Liver (tissue), 9 donors: ENCODE measurements around the gene STXBP6. TPM values are rescaled to one million over a fixed set of nuclear protein-coding genes. Genes with fewer than 3 reads are reported as not detected.

ENCODE experiments used
- DNase-seq: peaks from one replicate; pipeline ENCODE4 v3.0.0-alpha.2; 2017; ENCODE audit warnings: low spot score
- H3K27ac ChIP-seq, 2 donors: one replicate each; pipeline ENCODE4 v1.7.0; 2013; ENCODE audit warnings: inconsistent platforms in 2 of 2, low read length in 2 of 2, control low read depth in 1 of 2, low read depth in 1 of 2, mild to moderate bottlenecking in 1 of 2
- H3K27me3 ChIP-seq, 4 donors: one replicate each; pipeline versions ENCODE4 v1.6.1 to v1.7.0; 2013; ENCODE audit warnings: low read length in 3 of 4, inconsistent platforms in 1 of 4, mild to moderate bottlenecking in 1 of 4, moderate library complexity in 1 of 4; ENCODE audit not compliant: control insufficient read depth in 4 of 4, insufficient read depth in 4 of 4
- H3K36me3 ChIP-seq, 4 donors: one replicate each; pipeline versions ENCODE4 v1.6.1 to v1.7.0; 2013; ENCODE audit warnings: low read length in 3 of 4, mild to moderate bottlenecking in 3 of 4, low read depth in 1 of 4, moderate library complexity in 1 of 4; ENCODE audit not compliant: control insufficient read depth in 4 of 4, insufficient read depth in 3 of 4
- H3K4me1 ChIP-seq, 4 donors: one replicate each; pipeline versions ENCODE4 v1.6.1 to v1.7.0; 2013; ENCODE audit warnings: low read length in 3 of 4, mild to moderate bottlenecking in 3 of 4, moderate library complexity in 1 of 4; ENCODE audit not compliant: control insufficient read depth in 4 of 4, insufficient read depth in 4 of 4
- H3K4me3 ChIP-seq, 3 donors: one replicate each; pipeline versions ENCODE4 v1.6.1 to v1.7.0; 2013; ENCODE audit warnings: low read length in 3 of 3, control low read depth in 1 of 3, low read depth in 1 of 3, mild to moderate bottlenecking in 1 of 3
- H3K9ac ChIP-seq, 2 donors: one replicate each; pipeline ENCODE4 v1.7.0; 2013; ENCODE audit warnings: low read length in 2 of 2, mild to moderate bottlenecking in 2 of 2, moderate library complexity in 2 of 2, control low read depth in 1 of 2, low read depth in 1 of 2
- H3K9me3 ChIP-seq, 4 donors: one replicate each; pipeline versions ENCODE4 v1.6.1 to v1.7.0; 2013; ENCODE audit warnings: low read length in 3 of 4; ENCODE audit not compliant: control insufficient read depth in 4 of 4
- ATF3 ChIP-seq: IDR thresholded peaks from 2 replicates; pipeline ENCODE4 v1.6.1; 2016; ENCODE audit warnings: antibody characterized with exemption
- CTCF ChIP-seq: fragments of 150-350 bp; IDR thresholded peaks from 2 replicates; pipeline ENCODE4 v1.5.1; 2017; ENCODE audit warnings: improper control_type of control experiment, low read depth, low read length; ENCODE audit not compliant: missing input control
- EGR1 ChIP-seq, 2 donors: IDR thresholded peaks; 2 replicates each; pipeline ENCODE4 v1.6.1; 2016 to 2018; ENCODE audit warnings: antibody characterized with exemption in 2 of 2, low read depth in 2 of 2
- FOXA1 ChIP-seq: IDR thresholded peaks from 2 replicates; pipeline ENCODE4 v1.6.1; 2016; ENCODE audit warnings: antibody characterized with exemption
- FOXA2 ChIP-seq: IDR thresholded peaks from 2 replicates; pipeline ENCODE4 v1.6.1; 2016; ENCODE audit warnings: antibody characterized with exemption
- GABPA ChIP-seq, 2 donors: IDR thresholded peaks in 1 of 2; conservative IDR thresholded peaks in 1 of 2; 2 replicates each; pipeline ENCODE4 v1.6.1; 2016; ENCODE audit warnings: antibody characterized with exemption in 2 of 2, mild to moderate bottlenecking in 1 of 2, moderate library complexity in 1 of 2
- HNF4A ChIP-seq, 2 donors: conservative IDR thresholded peaks; 2 replicates each; pipeline ENCODE4 v1.6.1; 2016; ENCODE audit warnings: antibody characterized with exemption in 2 of 2, mild to moderate bottlenecking in 2 of 2
- HNF4G ChIP-seq: IDR thresholded peaks from 2 replicates; pipeline ENCODE4 v1.6.1; 2016; ENCODE audit warnings: antibody characterized with exemption
- JUND ChIP-seq, 2 donors: IDR thresholded peaks; 2 replicates each; pipeline ENCODE4 v1.6.1; 2016; ENCODE audit warnings: antibody characterized with exemption in 2 of 2
- MAX ChIP-seq: IDR thresholded peaks from 2 replicates; pipeline ENCODE4 v1.6.1; 2016; ENCODE audit warnings: antibody characterized with exemption
- NR2F2 ChIP-seq: IDR thresholded peaks from 2 replicates; pipeline ENCODE4 v1.6.1; 2016; ENCODE audit warnings: antibody characterized with exemption
- RAD21 ChIP-seq, 2 donors: IDR thresholded peaks; 2 replicates each; pipeline ENCODE4 v1.6.1; 2016; ENCODE audit warnings: antibody characterized with exemption in 2 of 2, mild to moderate bottlenecking in 2 of 2
- REST ChIP-seq: IDR thresholded peaks from 2 replicates; pipeline ENCODE4 v1.6.1; 2016; ENCODE audit warnings: antibody characterized with exemption, mild to moderate bottlenecking
- RXRA ChIP-seq, 2 donors: IDR thresholded peaks; 2 replicates each; pipeline ENCODE4 v1.6.1; 2017 to 2018; ENCODE audit warnings: antibody characterized with exemption in 2 of 2, mild to moderate bottlenecking in 1 of 2
- SP1 ChIP-seq: IDR thresholded peaks from 2 replicates; pipeline ENCODE4 v1.6.1; 2018; ENCODE audit warnings: antibody characterized with exemption, mild to moderate bottlenecking
- TAF1 ChIP-seq: conservative IDR thresholded peaks from 2 replicates; pipeline ENCODE4 v1.6.1; 2016; ENCODE audit warnings: antibody characterized with exemption, mild to moderate bottlenecking
- YY1 ChIP-seq: IDR thresholded peaks from 2 replicates; pipeline ENCODE4 v1.6.1; 2016; ENCODE audit warnings: antibody characterized with exemption, mild to moderate bottlenecking
- ZBTB33 ChIP-seq: IDR thresholded peaks from 2 replicates; pipeline ENCODE4 v1.6.1; 2016; ENCODE audit warnings: antibody characterized with exemption
- WGBS: extraction: QIAGEN DNeasy Blood & Tissue Kit; methylation state at CpG from one replicate; pipeline ENCODE4 v1.1.7; 2013; 5-methylcytosine and 5-hydroxymethylcytosine counted together
- polyA plus RNA-seq, 2 donors: library from polyadenylated mRNA; stranded (reverse) in 1 of 2; unstranded in 1 of 2; fragments of 200-250 nt in 1 of 2; fragments of >200 nt in 1 of 2; fragmentation: Nextera tagmentation in 1 of 2; extraction: Ambion mirVana in 1 of 2; gene quantifications; one replicate each; pipeline versions ENCODE4 v1.2.1 to v1.2.3, GENCODE V29; 2013 to 2015
- total RNA-seq, 2 donors: library from RNA; depleted of rRNA; stranded (reverse); fragments of >200 nt; gene quantifications; one replicate each; pipeline ENCODE4 v1.2.3, GENCODE V29; 2014
- donor health status: healthy.
- donor health status: healthy.
- donor health status: healthy.
- donor health status: healthy.
- donor health status: healthy.

STXBP6 gene
- total and polyA plus RNA-seq, 4 donors = 1.4 to 3.8 (median 1.8) TPM

- DNase-seq = no peak
- H3K36me3 ChIP-seq = no peaks in the 10 kb centered on the region
- H3K27ac ChIP-seq = no peak overlapping the region
- TF ChIP-seq JUND (IDR thresholded peaks at IDR 0.05) (no peak), ATF3 (no peak), CTCF (no peak), MAX (no peak), YY1 (no peak), REST (no peak), RAD21 (IDR thresholded peaks at IDR 0.05) (no peak), GABPA (IDR thresholded peaks at IDR 0.05 in 1 of 2, conservative IDR thresholded peaks at IDR 0.05 in 1 of 2) (no peak)
- H3K9ac ChIP-seq = no peak overlapping the region
- H3K4me1 ChIP-seq = no peaks in the 10 kb centered on the region
- H3K4me3 ChIP-seq = no peak overlapping the region
- 80% methylated on average over 2 of the region's 2 CpGs for WGBS
- H3K27me3 ChIP-seq = no peaks in the 10 kb centered on the region
- H3K9me3 ChIP-seq = no peaks in the 10 kb centered on the region
Observed at GRCh38 chr14:25001601-25002000, 48.3 kb downstream of the STXBP6 start.

- Histone ChIP-seq H3K9me3 (no peaks in the 10 kb centered on the region), H3K9ac (no peak overlapping the region), H3K4me1 (no peaks in the 10 kb centered on the region), H3K4me3 (no peak overlapping the region), H3K27me3 (no peaks in the 10 kb centered on the region), H3K27ac (no peak overlapping the region), H3K36me3 (no peaks in the 10 kb centered on the region)
- DNase-seq = no peak
- WGBS = 93% methylated on average over 1 of the region's 1 CpG
- no peak for TF ChIP-seq SP1
- TF ChIP-seq TAF1 = no peak
- TF ChIP-seq RXRA (IDR thresholded peaks at IDR 0.05) = no peak
- no peak for TF ChIP-seq FOXA1
- TF ChIP-seq ZBTB33 = no peak
- no peak for TF ChIP-seq HNF4G
- no peak for TF ChIP-seq ATF3
- no peak for TF ChIP-seq REST
- TF ChIP-seq NR2F2 = no peak
- TF ChIP-seq MAX = no peak
- TF ChIP-seq HNF4A (conservative IDR thresholded peaks at IDR 0.05) = no peak
- no peak for TF ChIP-seq FOXA2
- no peak for TF ChIP-seq EGR1 (IDR thresholded peaks at IDR 0.05; ENCODE audit: low read depth in 2 of 2)
- TF ChIP-seq RAD21 (IDR thresholded peaks at IDR 0.05) = no peak
- no peak for TF ChIP-seq CTCF
- no peak for TF ChIP-seq YY1
- no peak for TF ChIP-seq JUND (IDR thresholded peaks at IDR 0.05)
Observed at GRCh38 chr14:25001156-25001555, 48.8 kb downstream of the STXBP6 start.
